SK-N-MC (cell line): Measurements from ENCODE around the gene DCP1A.

Experiments
- EZH2 ChIP-seq: fragments of 200-600 bp; sonication (generic); IDR thresholded peaks from one replicate; pipeline ENCODE4 v1.6.1; 2017; ENCODE audit warnings: antibody characterized with exemption
- POLR2AphosphoS5 ChIP-seq: IDR thresholded peaks from 2 replicates; pipeline ENCODE4 v1.6.1; 2012; ENCODE audit warnings: mild to moderate bottlenecking, low read depth, low read length, borderline replicate concordance

DNA sequence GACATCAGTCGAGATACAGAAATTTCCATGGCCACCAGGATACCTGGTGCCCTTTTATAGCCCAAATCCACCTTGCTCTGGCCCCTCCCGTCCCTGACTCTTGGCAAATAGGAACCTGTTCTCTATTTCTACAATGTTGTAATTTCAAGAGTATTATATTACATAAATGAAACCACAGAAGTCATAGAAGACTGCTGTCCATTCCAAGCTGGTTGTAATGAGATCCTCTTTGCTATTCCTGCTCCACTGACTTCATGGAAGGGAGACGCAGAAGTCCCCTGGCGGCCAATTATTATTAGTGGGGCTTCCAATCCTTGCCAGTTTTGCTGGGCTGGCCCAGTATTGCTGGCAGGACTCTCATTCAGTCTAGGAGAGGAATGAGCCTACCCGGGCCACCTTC lies 26.6 kb downstream of the DCP1A start:
- TF ChIP-seq EZH2 = no peak
- no peak for TF ChIP-seq POLR2AphosphoS5
